ENCODE data around the gene HIPK2. TPM values are rescaled to one million over a fixed set of nuclear protein-coding genes. Genes with fewer than 3 reads are reported as not detected.

HIPK2 gene
- total RNA-seq, 6 experiments from 2014 or later: 48.5 to 68.0 (median 59.6) TPM

GRCh38 chr7:139683137-139683921 is 94.5 kb downstream of the HIPK2 start:
- WGBS (ENCODE audit: insufficient coverage, low coverage, low lambda C conversion rate, missing lambda C conversion rate): 79% methylated on average over 14 of the region's 16 CpGs
- intact Hi-C loops (cut with DNase I): no loop called here

GRCh38 chr7:139682136-139683013 is 95.4 kb downstream of the HIPK2 start:
- 82% methylated on average over 6 of the region's 9 CpGs for WGBS (ENCODE audit: insufficient coverage, low coverage, low lambda C conversion rate, missing lambda C conversion rate)
- Histone ChIP-seq H3K36me3 (no peaks in the 10 kb centered on the region), H3K4me3 (no peak overlapping the region), H3K27ac (peak overlapping the region; percentile 22 to 45 (median 45)), H3K9me3 (no peaks in the 10 kb centered on the region), H3K4me1 (peaks cover 0 to 58% (median 30%) of the 10 kb centered on the region in 4 donors), H3K27me3 (no peaks in the 10 kb centered on the region)
- ATAC-seq (peak in 1 of 4 donors; percentile 3), DNase-seq (no peak)
- TF ChIP-seq CTCF (IDR thresholded peaks at IDR 0.05) (no peak), POLR2A (IDR thresholded peaks at IDR 0.05) (no peak)
- intact Hi-C loops (cut with DNase I): no loop called here

More at GRCh38 chr7:139683137-139683921, 94.5 kb downstream of the HIPK2 start:
- H3K27ac ChIP-seq: peak overlapping the region; percentile 22 to 45 (median 45)
- no peak for ATAC-seq
- H3K27me3 ChIP-seq: no peaks in the 10 kb centered on the region
- no peaks in the 10 kb centered on the region for H3K9me3 ChIP-seq
- TF ChIP-seq POLR2A (IDR thresholded peaks at IDR 0.05) (no peak), CTCF (IDR thresholded peaks at IDR 0.05) (no peak)
- H3K4me3 ChIP-seq: no peak overlapping the region
- peaks cover 0 to 53% (median 29%) of the 10 kb centered on the region in 4 donors for H3K4me1 ChIP-seq
- H3K36me3 ChIP-seq: no peaks in the 10 kb centered on the region
- no peak for DNase-seq

GRCh38 chr7:139681812-139682135 is 96.0 kb downstream of the HIPK2 start:
- no peaks in the 10 kb centered on the region for H3K36me3 ChIP-seq
- no peak for DNase-seq
- no peak for TF ChIP-seq POLR2A (IDR thresholded peaks at IDR 0.05)
- TF ChIP-seq CTCF (IDR thresholded peaks at IDR 0.05): no peak
- no peaks in the 10 kb centered on the region for H3K9me3 ChIP-seq
- H3K27me3 ChIP-seq: no peaks in the 10 kb centered on the region
- ATAC-seq: no peak
- H3K4me3 ChIP-seq: no peak overlapping the region
- H3K4me1 ChIP-seq: peaks cover 0 to 61% (median 31%) of the 10 kb centered on the region in 4 donors
- intact Hi-C loops (cut with DNase I): no loop called here
- peak overlapping the region in 1 of 3 donors; percentile 22 for H3K27ac ChIP-seq
- WGBS (ENCODE audit: insufficient coverage, low coverage, low lambda C conversion rate, missing lambda C conversion rate): 71% methylated on average over 1 of the region's 4 CpGs

- Histone ChIP-seq H3K27ac (peak overlapping the region; percentile 35 to 83 (median 78)), H3K4me1 (peaks cover 0 to 65% (median 33%) of the 10 kb centered on the region in 4 donors), H3K27me3 (no peaks in the 10 kb centered on the region), H3K36me3 (no peaks in the 10 kb centered on the region), H3K9me3 (no peaks in the 10 kb centered on the region), H3K4me3 (no peak overlapping the region)
- TF ChIP-seq CTCF (IDR thresholded peaks at IDR 0.05): no peak
- ATAC-seq (no peak), DNase-seq (no peak)
- WGBS (ENCODE audit: insufficient coverage, low coverage, low lambda C conversion rate, missing lambda C conversion rate): 61% methylated on average over 5 of the region's 6 CpGs
- intact Hi-C loops (cut with DNase I): no loop called here
These were observed 96.4 kb downstream of the HIPK2 start for GRCh38 chr7:139681463-139681755.
